Fibroblast of lung (primary cell): Measurements from ENCODE around the gene CPNE4.

Experiments
- CTCF ChIP-seq, 2 donors: IDR thresholded peaks in 1 of 2; conservative IDR thresholded peaks in 1 of 2; 1 replicate in 1 of 2; 2 replicates in 1 of 2; pipeline ENCODE4 v1.5.1; 2011 to 2012; ENCODE audit warnings: low read length in 2 of 2, control low read depth in 1 of 2, inconsistent platforms in 1 of 2, low read depth in 1 of 2, mild to moderate bottlenecking in 1 of 2
- EZH2 ChIP-seq: IDR thresholded peaks from 2 replicates; pipeline ENCODE4 v1.5.1; 2012; ENCODE audit warnings: low read length, control low read depth, mild to moderate bottlenecking; ENCODE audit errors: missing control alignments

DNA sequence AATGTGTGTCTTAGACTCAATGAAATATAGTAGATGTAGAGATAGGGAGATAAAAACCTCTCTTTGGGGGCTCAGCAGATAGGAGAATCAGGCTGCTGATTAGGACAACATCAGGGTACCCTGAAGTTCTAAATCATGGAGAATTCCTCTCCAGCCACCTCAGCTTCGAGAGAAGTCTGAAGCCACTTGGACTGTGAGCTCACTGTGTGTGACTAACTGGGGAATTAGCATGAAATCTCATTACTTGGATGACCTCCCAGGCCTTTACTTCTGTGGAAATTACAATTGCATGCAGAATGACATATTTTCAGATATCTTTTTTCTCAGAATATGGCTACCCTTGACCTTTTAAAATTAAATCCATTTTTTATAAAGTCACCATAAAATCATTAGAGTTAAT lies 404.0 kb downstream of the CPNE4 start:
- TF ChIP-seq CTCF (conservative IDR thresholded peaks at IDR 0.05 in 1 of 2, IDR thresholded peaks at IDR 0.05 in 1 of 2; ENCODE audit: low read depth in 1 of 2, low read length in 2 of 2), result no peak
- TF ChIP-seq EZH2, result no peak
